NCI-H82 (cell line): Measurements from ENCODE around the gene AKR1C8.
"Not testable (repeated sequence)": the region's sequence is repeated elsewhere in the genome, so short reads cannot be mapped to it uniquely, and the experiment has no call there.

Source experiments
- DNase-seq: peaks from one replicate; lab custom pipeline; 2025; lab: John Stamatoyannopoulos, UW

AKR1C8 gene

DNA sequence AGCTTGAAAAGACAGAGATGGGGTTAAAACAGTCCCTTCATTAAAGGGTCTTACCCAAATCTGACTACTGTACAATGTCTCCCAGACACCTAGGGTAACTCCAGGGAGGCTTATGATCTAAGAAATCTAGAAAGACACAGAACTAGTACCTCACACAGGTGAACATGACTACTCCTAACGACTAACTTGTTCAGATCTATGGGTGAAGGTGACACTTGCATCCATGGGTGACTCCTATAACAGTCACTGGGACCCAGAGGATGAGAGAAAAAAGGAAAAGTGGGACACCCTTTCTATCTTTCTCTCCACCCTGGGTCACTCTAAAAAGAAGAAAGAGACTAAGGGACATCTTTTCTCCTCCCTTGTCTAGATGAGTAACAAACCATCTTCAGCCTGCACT, 19.2 kb downstream of the AKR1C8 start:
- no peak for DNase-seq

DNA sequence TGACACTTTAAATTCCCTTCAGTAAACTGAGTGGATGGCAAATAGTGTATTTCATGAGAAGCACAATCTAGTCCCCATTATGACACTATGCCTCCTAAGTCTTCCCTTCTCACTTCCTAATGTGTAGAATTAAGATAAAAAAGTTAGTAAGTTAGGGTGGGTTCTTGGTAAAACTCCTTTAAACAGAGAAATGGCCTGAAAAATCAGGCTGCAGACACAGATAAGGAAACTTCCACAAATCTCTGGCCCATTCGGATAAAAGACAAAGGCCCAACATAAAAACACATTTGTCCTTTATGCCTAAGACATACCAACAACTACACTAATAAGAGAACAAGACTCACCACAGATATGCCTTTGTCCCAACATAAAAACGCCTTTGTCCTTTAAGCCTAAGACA, 21.5 kb downstream of the AKR1C8 start:
- DNase-seq = no peak

GRCh38 chr10:5159126-5159525, 25.8 kb downstream of the AKR1C8 start:
- DNase-seq = no peak

- DNase-seq = no peak
Observed at GRCh38 chr10:5157501-5157900, 27.4 kb downstream of the AKR1C8 start.

DNA sequence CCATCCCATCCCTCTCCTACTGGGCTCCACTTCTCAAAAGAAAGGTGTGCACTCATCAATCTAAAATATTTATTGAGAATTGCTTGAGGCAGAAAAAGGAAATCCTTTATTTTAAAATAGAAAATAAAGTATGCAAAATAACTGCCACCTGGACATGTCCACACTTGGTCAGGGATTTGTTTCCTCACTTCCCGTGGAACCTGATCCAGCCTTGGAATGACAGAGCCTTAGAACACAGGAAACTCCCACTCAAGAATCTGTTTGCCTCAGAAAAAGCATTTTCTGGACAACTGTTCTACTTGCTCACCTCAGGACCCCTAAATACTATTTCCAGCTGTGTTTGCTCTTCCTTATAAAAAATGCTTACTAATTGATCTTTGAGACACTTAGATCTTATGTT, 29.0 kb downstream of the AKR1C8 start:
- no peak for DNase-seq

DNA sequence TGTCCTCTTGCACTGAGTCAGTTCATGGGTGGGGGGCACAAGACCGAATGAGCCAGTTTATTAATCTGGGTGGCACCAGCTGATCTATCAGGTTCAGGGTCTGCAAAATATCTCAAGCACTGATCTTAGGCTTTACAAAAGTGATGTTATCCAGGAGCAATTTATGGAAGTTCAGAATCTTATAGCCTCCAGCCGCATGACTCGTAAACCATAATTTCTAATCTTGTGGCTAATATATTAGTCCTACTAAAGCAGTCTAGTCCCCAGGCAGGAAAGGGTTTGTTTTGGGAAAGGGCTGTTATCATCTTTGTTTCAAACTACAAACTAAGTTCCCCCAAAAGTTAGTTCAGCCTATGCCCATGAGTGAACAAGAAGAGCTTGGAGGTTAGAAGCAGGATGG, 33.9 kb downstream of the AKR1C8 start:
- DNase-seq = no peak

DNA sequence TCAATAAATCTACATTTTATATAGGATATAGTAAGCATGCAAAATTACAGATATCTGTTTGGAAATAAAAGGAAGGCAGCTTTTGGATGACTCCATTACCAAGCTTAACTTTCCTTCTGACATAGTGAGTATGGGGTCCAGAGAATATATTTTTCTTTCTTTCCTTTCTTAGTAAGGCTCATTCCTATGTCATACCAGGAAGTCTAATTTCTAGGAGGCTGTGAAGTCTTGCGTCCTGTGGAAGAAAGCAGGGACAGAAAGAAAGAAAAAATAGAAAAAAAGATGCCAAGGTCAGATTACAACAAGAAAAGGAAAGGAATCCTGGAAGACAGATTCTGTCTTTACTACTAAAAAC, 36.3 kb downstream of the AKR1C8 start:
- no peak for DNase-seq

DNA sequence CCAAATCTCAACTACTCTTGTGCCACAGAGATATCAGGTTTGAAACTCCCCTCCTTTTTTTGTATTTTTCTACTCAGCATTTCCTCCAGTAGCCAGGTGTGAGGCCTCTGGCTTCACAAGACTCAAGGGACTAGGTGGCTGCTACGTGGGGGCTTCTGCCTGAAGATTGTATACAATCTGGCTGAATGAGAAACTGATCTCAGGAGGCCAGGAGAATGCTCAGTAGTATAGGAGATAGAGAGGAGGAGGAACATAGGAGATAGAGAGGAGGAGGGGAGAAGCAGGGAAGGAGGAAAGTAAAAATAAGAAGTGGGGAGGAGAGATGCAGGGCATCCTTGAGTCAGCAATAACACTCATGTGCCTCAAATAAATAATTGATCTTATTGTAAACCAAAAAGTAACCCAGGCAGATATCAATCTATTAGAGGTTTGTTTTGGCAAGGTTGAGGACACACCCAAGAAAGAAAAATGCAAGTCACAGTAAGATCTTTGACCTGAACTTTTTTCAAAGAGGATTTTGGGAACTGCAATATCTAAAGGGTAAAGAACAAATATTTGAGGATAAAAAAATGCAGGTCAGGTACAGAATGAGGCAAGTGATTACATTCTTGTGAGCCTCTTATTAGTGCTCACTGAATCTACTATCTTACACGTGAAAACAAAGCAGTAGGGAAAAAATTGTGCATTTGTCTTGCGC, 36.8 kb downstream of the AKR1C8 start:
- DNase-seq = no peak

- no peak for DNase-seq
Observed at GRCh38 chr10:5147255-5147980, 37.5 kb downstream of the AKR1C8 start.

- DNase-seq = no peak
Observed at GRCh38 chr10:5146920-5147254, 38.1 kb downstream of the AKR1C8 start.

- no peak for DNase-seq
Observed at GRCh38 chr10:5143137-5143536, 41.8 kb downstream of the AKR1C8 start.

DNA sequence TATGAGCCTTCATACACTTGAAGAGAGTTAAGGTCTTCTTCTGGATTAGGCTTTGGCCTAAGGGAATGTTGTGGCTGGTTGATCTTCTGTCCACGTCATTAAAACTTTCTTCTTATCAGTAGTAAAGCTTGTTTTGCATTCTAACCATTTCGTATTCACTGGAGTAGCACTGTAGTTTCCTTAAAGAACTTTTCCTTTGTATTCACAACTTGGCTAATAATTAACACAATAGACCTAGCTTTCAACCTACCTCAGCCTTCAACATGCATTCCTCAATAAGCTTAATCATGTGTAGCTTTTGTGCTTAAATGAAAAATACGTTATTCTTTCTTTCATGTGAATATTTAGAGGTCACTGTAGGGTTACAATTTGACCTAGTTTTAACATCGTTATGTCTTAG, 42.8 kb downstream of the AKR1C8 start:
- DNase-seq = no peak

GRCh38 chr10:5137699-5138098, 47.3 kb downstream of the AKR1C8 start:
- DNase-seq = not testable (repeated sequence)

DNA sequence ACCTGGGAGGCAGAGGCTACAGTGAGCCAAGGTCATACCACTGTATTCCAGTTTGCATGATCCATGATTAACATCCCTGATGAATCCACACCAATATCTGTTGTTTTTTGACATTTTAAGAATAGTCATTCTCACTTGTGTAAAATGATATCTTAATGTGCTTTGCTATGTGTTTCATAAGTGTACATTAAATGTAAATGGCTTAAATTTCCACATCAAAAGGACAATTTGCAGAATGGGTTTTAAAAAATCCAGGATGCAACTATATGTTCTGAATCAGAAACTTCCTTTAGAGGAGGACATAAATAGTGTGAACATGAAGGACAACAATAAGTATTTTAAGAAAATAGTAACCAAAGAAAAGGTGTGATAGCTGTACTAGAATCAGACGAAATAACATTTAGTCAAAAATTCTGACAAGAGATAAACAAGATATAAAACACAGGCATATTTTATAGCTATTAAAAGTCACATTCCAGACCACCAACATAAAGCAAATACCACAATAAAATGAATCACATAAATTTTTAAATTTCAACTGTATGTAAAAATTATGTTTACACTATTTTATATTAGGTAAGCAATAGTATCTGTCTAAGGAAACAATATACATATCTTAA, 48.4 kb downstream of the AKR1C8 start:
- no peak for DNase-seq

GRCh38 chr10:5135581-5135980, 49.4 kb downstream of the AKR1C8 start:
- no peak for DNase-seq

GRCh38 chr10:5125315-5126044, 59.5 kb downstream of the AKR1C8 start:
- no peak for DNase-seq

GRCh38 chr10:5123886-5124285, 61.1 kb downstream of the AKR1C8 start:
- DNase-seq = no peak

DNA sequence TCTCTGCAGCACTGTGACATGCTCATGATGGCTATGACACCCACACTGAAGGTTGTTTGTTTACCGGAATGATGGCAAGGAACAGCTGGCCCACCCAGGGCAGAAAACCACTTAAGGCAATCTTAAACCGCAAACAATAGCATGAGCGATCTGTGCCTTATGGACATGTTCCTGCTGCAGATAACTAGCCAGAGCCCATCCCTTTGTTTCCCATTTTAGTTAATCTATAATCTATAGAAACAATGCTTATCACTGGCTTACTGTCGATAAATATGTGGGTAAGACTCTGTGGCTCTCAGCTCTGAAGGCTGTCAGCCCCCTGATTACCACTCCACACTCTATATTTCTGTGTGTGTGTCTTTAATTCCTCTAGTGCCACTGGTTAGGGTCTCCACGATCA, 65.0 kb downstream of the AKR1C8 start:
- DNase-seq = not testable (repeated sequence)

GRCh38 chr10:5117026-5117425, 67.9 kb downstream of the AKR1C8 start:
- DNase-seq = no peak

DNA sequence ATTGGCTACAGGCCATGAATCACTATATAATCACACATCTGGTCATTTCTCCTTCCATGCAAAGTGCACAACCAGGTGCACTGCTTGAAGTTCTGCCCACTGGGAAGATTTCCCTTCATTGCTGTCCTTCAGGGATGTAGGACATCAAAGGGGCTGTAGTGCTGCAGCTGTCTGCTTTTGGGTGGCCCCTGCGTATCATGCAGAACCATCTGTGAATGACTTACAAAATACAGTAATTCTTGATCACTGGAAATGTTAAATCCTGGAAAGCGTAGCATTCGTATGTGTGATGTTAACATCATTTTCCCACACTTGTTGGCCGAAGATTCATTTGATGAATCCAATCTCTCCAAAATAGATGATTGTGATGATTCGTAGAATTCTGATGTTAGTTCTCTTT, 68.3 kb downstream of the AKR1C8 start:
- DNase-seq = no peak

GRCh38 chr10:5109861-5110260, 75.1 kb downstream of the AKR1C8 start:
- not testable (repeated sequence) for DNase-seq

DNA sequence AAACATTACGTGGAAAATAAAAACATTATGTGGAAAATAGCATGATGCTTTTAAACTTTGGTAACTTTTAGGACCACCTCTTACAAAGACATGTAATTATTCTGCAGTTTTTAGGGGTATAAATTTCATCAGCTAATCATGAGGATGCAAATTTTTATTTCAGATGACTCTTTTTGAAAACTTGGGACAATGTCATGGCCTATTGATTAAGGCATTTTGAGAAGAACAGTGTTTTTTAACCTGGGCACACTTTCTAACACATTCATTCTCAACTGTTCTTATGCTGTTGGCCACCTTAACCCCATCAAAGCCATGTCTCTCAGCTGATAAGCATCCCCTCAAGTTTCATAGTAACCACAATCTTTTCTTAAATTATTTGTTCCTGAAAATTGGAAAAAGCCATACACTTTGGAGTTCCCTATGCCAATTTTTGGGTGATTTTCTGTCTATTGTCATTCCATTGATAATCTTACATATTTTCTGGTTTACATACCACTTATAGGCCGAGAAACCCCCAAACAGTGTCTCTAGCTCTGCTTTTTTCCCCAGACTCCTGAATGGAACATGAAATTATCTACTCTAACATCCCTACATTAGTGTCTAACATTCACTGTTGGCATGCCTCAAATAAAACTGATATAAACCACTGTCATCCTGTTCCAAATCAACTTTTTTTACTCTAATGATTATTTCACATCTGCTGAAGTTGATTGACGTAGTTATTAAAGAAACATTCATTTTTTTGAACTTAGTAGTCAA, 76.1 kb downstream of the AKR1C8 start:
- DNase-seq = no peak
